PC-9 (cell line): ENCODE measurements around the gene HPN. TPM values are rescaled to one million over a fixed set of nuclear protein-coding genes. Genes with fewer than 3 reads are reported as not detected.
A peak's percentile ranks its signal among the peaks of the same experiment; 100 is the strongest.

Experiments used
- BruUV-seq: library from RNA; stranded (reverse); fragments of 400-500 nt; replicated peaks from 2 replicates; lab custom pipeline; 2021; lab: Mats Ljungman, UMichigan
- CTCF ChIA-PET: fragments of 300-600 bp; sonication (Branson Sonifier 250); formaldehyde crosslinking; loops from one replicate; lab custom pipeline; 2022; ENCODE audit warnings: antibody characterized with exemption; lab: Charles Lee
- POLR2A ChIA-PET: fragments of 300-600 bp; sonication (Branson Sonifier 250); formaldehyde crosslinking; loops from one replicate; lab custom pipeline; 2022; ENCODE audit warnings: antibody characterized with exemption; ENCODE audit not compliant: unreplicated experiment; lab: Charles Lee
- DNase-seq, 2 experiments: peaks; one replicate each; pipeline versions ENCODE4 v3.0.0 to v3.0.0-alpha.2; 2015 to 2022; ENCODE audit warnings: mixed read lengths in 1 of 2
- H2AFZ ChIP-seq: fragments of 200-600 bp; sonication (generic); 2 replicates; pipeline ENCODE4 v1.8.1; 2017; ENCODE audit warnings: antibody characterized with exemption
- H3F3A ChIP-seq: fragments of 200-600 bp; sonication (generic); 2 replicates; pipeline ENCODE4 v1.8.1; 2017; ENCODE audit warnings: antibody characterized with exemption, mild to moderate bottlenecking, low read depth; ENCODE audit not compliant: insufficient read depth
- H3K27ac ChIP-seq: fragments of 200-600 bp; sonication (generic); 2 replicates; pipeline ENCODE4 v1.6.1; 2016; ENCODE audit warnings: mixed run types
- H3K27me3 ChIP-seq: fragments of 200-600 bp; sonication (generic); 2 replicates; pipeline ENCODE4 v1.6.1; 2016; ENCODE audit warnings: low read depth, mixed run types; ENCODE audit not compliant: insufficient read depth
- H3K36me3 ChIP-seq: fragments of 200-600 bp; sonication (generic); 2 replicates; pipeline ENCODE4 v1.6.1; 2016; ENCODE audit warnings: low read depth, mixed run types
- H3K4me1 ChIP-seq: fragments of 200-600 bp; sonication (generic); replicated peaks from 2 replicates; pipeline ENCODE4 v1.6.1; 2016; ENCODE audit warnings: mixed run types; ENCODE audit not compliant: insufficient read depth
- H3K4me2 ChIP-seq: fragments of 200-600 bp; sonication (generic); 2 replicates; pipeline ENCODE4 v1.6.1; 2017; ENCODE audit warnings: mixed run types
- H3K4me3 ChIP-seq: fragments of 200-600 bp; sonication (generic); 2 replicates; pipeline ENCODE4 v1.6.1; 2016; ENCODE audit warnings: mixed run types
- H3K79me2 ChIP-seq: fragments of 200-600 bp; sonication (generic); 2 replicates; pipeline ENCODE4 v1.6.1; 2017; ENCODE audit warnings: low read depth, mixed run types
- H3K9me2 ChIP-seq: fragments of 200-600 bp; sonication (generic); 2 replicates; pipeline ENCODE4 v1.8.1; 2017; ENCODE audit warnings: mild to moderate bottlenecking; ENCODE audit not compliant: insufficient read depth
- H3K9me3 ChIP-seq: fragments of 200-600 bp; sonication (generic); 2 replicates; pipeline ENCODE4 v1.8.1; 2016; ENCODE audit warnings: low read depth; ENCODE audit not compliant: insufficient read depth
- H4K20me1 ChIP-seq: fragments of 200-600 bp; sonication (generic); 2 replicates; pipeline ENCODE4 v1.8.1; 2017; ENCODE audit not compliant: insufficient read depth
- CTCF ChIP-seq: fragments of 200-600 bp; sonication (generic); conservative IDR thresholded peaks from 2 replicates; pipeline ENCODE4 v1.6.1; 2017; ENCODE audit warnings: mixed run types, antibody characterized with exemption, mild to moderate bottlenecking, moderate library complexity
- EZH2 ChIP-seq: fragments of 200-600 bp; sonication (generic); IDR thresholded peaks from 2 replicates; pipeline ENCODE4 v1.8.0; 2017; ENCODE audit warnings: antibody characterized with exemption, low read depth
- intact Hi-C: fragments of 100-400 bp; cut with micrococcal nuclease; formaldehyde crosslinking; loops from one replicate; pipeline ENCODE4 v1.10.0; 2022; ENCODE audit not compliant: unreplicated experiment
- total RNA-seq: library from RNA; stranded (reverse); gene quantifications from 2 replicates; pipeline ENCODE4 v1.2.3, GENCODE V29; 2021

HPN gene
- total RNA-seq, 1 experiment from 2014 or later: 12.3 TPM

DNA sequence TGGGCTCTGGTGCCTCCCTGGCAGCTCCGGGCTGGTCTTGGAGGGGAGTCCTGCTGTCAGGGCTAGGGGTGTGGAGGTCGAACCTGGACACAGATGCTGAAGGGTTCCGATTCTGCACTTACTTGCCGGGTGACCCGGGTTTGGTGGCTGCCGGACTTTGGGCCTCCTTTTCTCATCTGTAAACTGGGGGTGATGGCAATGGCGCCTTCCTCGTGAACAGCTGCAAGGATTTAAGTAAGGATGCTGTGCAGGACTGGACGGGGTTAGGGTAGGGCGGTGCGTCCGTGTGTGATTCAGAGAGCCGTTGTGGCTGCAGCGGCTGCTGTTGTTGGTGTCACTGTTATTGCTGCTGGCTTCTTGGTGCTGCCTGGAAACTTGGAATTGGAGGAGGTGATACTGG is 2.4 kb downstream of the HPN start:
- peaks cover 6% of the 10 kb centered on the region; the same call in 1 of the 2 replicates for H3F3A ChIP-seq
- H3K9me3 ChIP-seq: no peaks in the 10 kb centered on the region
- no peaks in the 10 kb centered on the region for H3K27me3 ChIP-seq
- H4K20me1 ChIP-seq: no peaks in the 10 kb centered on the region
- H3K4me3 ChIP-seq: no peak overlapping the region
- H3K9me2 ChIP-seq: no peaks in the 10 kb centered on the region
- H2AFZ ChIP-seq: no peak overlapping the region
- ChIA-PET POLR2A (no interaction called here), CTCF (interaction anchor here (0.5 to 2.0 kb wide), 6 partner anchors 9 to 204 kb away, joined by 3 to 15 read pairs (median 5); no protein-coding TSS in a partner anchor)
- no peak for DNase-seq
- H3K4me2 ChIP-seq: no peak overlapping the region
- BruUV-seq: no TSS peak
- H3K36me3 ChIP-seq: no peaks in the 10 kb centered on the region
- H3K27ac ChIP-seq: no peak overlapping the region
- TF ChIP-seq EZH2 (no peak), CTCF (no peak)
- H3K4me1 ChIP-seq: peaks cover 8% of the 10 kb centered on the region; the same call in 1 of the 2 replicates
- intact Hi-C loops: loop anchor here (1.0 kb wide), 2 partner anchors 71 to 97 kb away; no protein-coding TSS in a partner anchor
- no peaks in the 10 kb centered on the region for H3K79me2 ChIP-seq

GRCh38 chr19:35044317-35045117 is 3.0 kb downstream of the HPN start:
- intact Hi-C loops: loop anchor here (1.0 kb wide), 2 partner anchors 71 to 97 kb away; no protein-coding TSS in a partner anchor

More at GRCh38 chr19:35044317-35045117, 3.0 kb downstream of the HPN start:
- H3K4me1 ChIP-seq: peaks cover 8% of the 10 kb centered on the region; the same call in 1 of the 2 replicates
- H3K4me3 ChIP-seq: no peak overlapping the region
- H3K4me2 ChIP-seq: no peak overlapping the region
- H4K20me1 ChIP-seq: no peaks in the 10 kb centered on the region
- ChIA-PET CTCF (interaction anchor here (0.6 to 2.0 kb wide), 7 partner anchors 8 to 203 kb away, joined by 3 to 15 read pairs (median 5); no protein-coding TSS in a partner anchor), POLR2A (interaction anchor here (0.6 kb wide), 1 partner anchor 645 kb away, joined by 3 read pairs; no protein-coding TSS in a partner anchor)
- peak in 1 of 2 experiments; percentile 66 for DNase-seq
- no peaks in the 10 kb centered on the region for H3K36me3 ChIP-seq
- no peak overlapping the region for H2AFZ ChIP-seq
- H3K9me3 ChIP-seq: no peaks in the 10 kb centered on the region
- TF ChIP-seq EZH2 (no peak), CTCF (peak; percentile 99)
- H3K79me2 ChIP-seq: no peaks in the 10 kb centered on the region
- peaks cover 6% of the 10 kb centered on the region; the same call in 1 of the 2 replicates for H3F3A ChIP-seq
- no TSS peak for BruUV-seq
- H3K27ac ChIP-seq: no peak overlapping the region
- no peaks in the 10 kb centered on the region for H3K9me2 ChIP-seq
- no peaks in the 10 kb centered on the region for H3K27me3 ChIP-seq
